CD4-positive, alpha-beta T cell treated with Interleukin-2 at 100 ng/mL for 4 hours (primary cell): ENCODE results near the gene MRTFA.
"Not testable (repeated sequence)": the region's sequence is repeated elsewhere in the genome, so short reads cannot be mapped to it uniquely, and the experiment has no call there.

Experiments used
- DNase-seq: peaks from one replicate; pipeline ENCODE4 v3.0.0-alpha.2; 2020; ENCODE audit warnings: low spot score

Gene MRTFA

DNA sequence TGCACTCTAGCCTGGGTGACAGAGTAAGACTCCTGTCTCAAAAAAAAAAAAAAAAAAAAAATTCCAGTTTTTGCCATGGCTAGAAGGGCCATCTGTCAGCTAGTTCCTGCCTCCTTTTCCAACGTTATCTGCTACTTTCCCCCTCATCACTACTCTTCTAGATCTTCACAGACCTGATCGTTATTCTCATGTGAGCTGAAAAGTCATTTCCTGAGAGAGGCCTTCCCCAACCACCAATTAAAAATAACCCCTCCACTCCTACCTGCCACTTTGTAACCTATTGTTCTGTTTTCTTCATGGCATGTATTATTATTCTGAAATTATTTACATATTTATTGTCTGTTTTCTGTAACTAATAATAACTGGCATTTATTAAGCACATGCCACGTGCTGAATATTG is 241.9 kb downstream of the MRTFA start:
- no peak for DNase-seq

DNA sequence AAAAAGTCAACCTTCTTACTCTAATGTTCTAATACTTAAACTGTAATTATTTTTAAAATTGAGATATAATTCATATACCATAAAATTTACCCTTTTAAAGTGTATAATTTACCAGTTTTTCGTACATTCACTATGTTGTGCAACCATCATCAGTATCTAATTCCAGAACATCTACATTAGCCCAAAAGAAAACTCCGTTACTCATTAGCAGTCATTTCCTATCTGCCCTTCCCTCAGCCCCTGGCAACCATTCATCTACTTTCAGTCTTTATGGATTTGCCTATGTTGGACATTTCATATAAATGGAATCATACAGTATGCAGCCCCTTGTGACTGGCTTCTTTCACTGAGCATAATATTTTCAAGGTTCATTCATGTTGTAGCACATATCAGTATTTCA is 243.9 kb downstream of the MRTFA start:
- DNase-seq = no peak

- DNase-seq = no peak
These were observed 245.1 kb downstream of the MRTFA start for GRCh38 chr22:40391417-40391816.

DNA sequence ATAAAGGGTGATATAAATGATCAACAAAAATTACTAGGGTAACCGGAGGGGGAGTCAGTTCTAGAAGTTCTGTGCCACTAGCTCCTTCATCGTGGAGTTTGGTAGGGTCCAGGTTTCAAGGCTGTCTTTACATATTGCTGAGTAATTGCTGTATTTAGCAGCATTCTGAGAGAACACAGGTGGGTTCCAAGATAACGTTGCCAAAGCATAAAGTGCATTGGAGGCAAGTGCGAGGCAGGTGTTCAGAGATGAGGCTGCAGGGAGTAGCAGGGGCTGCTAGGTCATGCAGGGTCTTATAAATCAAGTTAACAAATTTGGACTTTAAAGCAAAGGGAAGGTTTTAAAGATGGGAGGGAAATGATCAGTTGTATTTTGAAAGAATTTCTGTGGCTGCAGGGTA is 248.3 kb downstream of the MRTFA start:
- no peak for DNase-seq

DNA sequence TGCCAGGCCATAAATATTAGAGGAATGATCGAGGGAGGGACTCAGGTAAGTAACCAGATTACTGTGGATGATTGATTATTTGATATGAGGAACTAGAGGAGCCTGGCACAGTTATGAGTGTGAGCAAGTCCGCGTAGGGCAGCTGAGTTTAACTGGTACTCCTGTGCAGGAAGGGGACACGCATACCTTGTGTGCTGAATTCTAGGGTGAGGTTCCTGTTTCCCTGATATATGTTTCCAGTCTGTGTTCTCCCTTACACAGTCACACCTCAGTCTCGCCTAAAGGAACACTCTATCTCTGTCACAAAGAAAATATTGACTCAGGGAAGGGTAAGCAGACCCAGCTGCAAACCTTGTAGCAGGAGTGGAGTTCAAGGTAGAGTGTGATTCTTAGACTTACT is 248.8 kb downstream of the MRTFA start:
- no peak for DNase-seq

DNA sequence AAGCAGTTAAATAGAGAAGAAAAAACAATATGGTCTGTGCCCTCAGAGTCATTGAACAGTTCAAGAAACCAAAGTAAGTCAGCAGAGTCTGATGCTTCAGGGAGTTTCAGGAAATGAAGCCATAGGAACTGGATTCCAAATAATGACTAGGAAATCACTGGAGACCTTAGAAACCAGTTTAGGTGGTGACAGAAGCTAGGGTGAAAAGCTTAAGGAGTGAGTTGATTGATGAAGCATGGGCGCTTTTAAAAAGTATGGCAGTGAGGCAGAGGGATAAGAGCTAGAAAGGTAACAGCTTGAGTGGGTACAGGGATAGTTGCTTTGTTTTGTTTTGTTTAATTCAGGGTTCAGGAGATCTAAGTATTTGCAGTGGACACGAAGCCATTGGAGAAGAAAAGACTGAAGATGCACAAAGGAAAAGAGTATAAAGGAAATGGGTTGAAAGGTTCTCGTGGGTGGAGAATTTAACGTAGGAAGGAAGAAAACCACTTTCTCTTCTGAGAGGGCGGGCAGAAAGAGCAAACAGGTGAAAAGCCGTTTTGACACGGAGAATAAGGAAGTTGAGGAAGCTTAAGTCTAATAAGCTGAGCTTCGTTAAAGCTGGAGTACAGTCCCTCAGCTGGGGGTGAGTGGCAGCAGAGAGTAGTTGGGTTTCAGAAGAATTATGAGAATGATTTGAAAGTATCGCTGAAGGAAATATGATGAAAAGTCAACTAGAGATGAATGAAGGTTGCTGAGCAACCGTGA is 251.3 kb downstream of the MRTFA start:
- peak; percentile 44 for DNase-seq

- no peak for DNase-seq
These were observed 252.6 kb downstream of the MRTFA start for GRCh38 chr22:40383905-40384304.

- DNase-seq = no peak
These were observed 255.1 kb downstream of the MRTFA start for GRCh38 chr22:40381461-40381860.

DNA sequence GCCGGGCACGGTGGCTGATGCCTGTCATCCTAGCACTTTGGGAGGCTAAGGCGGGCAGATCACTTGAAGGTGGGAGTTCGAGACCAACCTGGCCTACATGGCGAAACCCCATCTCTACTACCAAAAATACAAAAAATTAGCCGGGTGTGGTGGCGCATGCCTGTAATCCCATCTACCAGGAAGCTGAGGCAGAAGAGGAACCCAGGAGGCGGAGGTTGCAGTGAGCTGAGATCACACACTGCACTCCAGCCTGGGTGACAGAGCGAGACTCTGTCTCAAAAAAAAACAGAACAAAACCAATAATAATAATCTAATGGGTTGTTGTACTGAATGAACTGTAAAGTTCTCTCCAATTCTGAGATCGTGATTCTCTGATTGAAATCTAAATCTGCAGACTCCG is 258.1 kb downstream of the MRTFA start:
- not testable (repeated sequence) for DNase-seq

DNA sequence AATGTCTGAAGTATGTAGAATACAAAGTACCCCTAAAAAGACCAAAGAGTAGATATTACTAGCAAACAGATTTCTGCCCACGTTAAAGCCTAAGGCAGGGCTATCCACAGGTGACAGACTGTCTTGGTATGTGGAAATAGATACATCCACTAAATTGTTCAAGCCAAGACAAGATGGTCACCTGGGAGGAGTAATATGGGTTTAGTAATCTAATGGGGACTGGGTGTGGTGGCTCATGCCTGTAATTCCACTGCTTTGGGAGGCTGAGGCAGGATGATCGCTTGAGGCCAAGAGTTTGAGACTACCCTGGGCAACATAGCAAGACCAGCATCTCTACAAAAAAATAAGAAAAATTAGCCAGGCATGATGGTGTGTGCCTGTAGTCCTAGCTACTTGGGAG is 258.6 kb downstream of the MRTFA start:
- no peak for DNase-seq

DNA sequence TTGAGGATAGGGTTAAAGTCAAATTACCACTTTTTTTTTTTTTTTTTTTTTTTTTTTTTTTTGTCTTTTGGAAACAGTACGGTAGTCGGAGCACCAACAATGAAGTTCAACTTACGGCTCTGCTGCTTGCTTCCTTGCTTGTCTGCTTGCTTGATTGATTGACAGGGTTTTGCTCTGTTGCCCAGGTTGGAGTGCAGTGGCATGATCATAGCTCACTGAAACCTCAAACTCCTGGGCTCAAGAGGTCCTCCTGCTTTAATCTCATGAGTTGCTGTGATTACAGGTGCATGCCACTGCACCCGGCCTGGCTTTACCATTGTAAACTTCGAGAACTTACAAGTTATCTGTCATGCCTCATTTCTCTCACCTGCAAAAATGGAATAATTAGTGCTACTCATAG is 260.4 kb downstream of the MRTFA start:
- DNase-seq = no peak

DNA sequence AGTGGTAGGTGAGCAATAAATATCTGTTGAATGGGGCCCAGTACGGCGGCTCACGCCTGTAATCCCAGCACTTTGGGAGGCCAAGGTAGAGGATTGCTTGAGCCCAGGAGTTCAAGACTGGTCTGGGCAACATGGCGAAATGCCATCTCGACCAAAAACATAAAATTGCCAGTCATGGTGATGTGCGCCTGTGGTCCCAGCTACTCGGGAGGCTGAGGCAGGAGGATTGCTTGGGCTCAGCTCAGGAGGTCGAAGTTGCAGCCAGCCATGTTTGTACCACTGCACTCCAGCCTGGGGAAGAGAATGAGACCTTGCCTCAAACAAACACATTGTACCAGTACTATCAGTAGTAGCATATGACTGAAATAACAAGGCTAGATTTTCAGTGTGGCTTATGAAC is 262.0 kb downstream of the MRTFA start:
- no peak for DNase-seq

GRCh38 chr22:40368836-40369235 is 267.7 kb downstream of the MRTFA start:
- DNase-seq = no peak

- no peak for DNase-seq
These were observed 268.5 kb downstream of the MRTFA start for GRCh38 chr22:40368016-40368415.

DNA sequence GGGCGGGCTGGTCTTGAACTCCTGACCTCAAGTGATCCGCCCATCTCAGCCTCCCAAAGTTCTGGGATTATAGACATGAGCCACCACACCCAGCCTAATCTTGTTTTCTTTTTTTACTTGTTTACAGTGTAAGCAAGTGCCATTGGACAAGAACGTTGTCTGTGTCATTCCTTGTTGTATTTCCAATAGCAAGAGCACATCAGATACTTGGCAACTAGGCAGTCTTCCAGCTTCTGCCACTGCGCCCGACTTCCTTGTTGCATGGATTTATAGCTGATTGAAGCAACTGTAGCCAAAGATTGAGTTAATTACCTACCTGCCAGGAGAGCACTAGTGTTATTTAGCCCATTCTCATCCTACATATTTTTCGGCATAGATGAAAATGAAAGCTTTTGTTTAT is 269.2 kb downstream of the MRTFA start:
- DNase-seq = no peak

DNA sequence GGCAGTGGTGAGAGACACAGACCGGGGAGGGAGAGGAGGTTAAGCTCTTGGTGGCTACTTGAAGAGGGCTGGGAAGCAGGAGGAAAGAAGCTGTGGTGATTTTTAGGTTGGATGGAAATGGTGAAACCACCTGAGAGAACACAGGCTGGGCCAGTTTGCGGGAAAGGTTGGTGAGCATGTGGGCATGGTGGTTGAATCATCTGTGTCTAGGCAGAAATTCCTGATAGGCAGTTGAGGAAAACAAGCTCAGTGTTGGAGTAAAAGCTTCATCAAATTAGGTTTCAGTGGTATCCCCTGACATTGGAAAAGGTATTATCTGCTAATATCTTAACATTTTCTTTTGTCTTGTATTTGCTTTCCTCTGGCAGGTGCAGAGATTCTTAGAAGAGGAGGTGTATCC is 270.5 kb downstream of the MRTFA start:
- no peak for DNase-seq

DNA sequence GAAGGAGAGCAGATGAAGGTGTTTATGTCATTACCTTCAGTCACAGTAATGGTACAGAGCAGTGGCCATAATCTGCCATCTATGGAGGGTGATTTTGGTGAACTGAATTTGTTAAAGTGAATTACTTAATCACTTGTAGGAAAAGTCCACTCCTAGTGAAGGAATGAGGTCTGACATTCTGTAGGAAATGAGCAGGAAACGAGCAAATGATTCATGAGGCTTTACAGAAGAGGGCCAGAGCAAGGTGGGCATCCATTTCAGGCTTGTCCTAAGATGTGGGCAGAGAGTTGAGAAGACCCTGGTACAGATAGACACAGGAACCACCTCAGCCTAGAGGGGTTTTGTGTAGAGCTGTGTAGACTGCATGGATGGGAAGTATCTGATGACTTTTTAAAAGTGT is 272.1 kb downstream of the MRTFA start:
- no peak for DNase-seq

GRCh38 chr22:40363059-40363458 is 273.5 kb downstream of the MRTFA start:
- no peak for DNase-seq

DNA sequence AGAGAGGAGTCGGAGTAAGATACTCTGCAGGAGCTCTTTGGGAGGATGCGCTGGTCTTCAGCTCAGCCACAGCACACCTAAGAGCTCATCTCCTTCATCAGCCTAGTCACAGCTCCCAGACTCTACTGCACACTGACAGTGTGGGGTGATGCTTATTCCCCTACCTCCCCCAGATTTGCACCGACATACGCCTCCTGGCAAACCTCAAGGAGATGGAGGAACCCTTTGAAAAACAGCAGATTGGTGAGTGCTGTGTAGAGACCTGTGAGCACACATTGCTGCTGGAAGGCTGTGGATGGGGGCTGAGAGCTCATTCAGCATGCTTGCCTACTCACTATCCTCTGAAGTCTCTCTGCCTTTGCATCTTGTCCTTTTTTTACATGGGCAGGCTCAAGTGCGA is 275.4 kb downstream of the MRTFA start:
- DNase-seq = no peak
